RWPE1 (cell line): ENCODE measurements around the gene LSM3.

Experiments
- CTCF ChIA-PET: fragments of 350-600 bp; sonication (Branson Sonifier 250); formaldehyde crosslinking; extraction: SDS; loops from one replicate; lab custom pipeline; 2021; lab: Yijun Ruan, JAX
- POLR2A ChIA-PET: fragments of 400-600 bp; formaldehyde crosslinking; extraction: SDS; loops from one replicate; lab custom pipeline; 2020; ENCODE audit warnings: antibody characterized with exemption; ENCODE audit not compliant: low non-redundant PET; lab: Yijun Ruan, JAX
- DNase-seq: peaks from one replicate; pipeline ENCODE4 v3.0.0; 2012; ENCODE audit warnings: low spot score
- H3K27ac ChIP-seq: fragments of 450-650 bp; 2 replicates; pipeline ENCODE4 v1.5.1; 2017
- CTCF ChIP-seq: fragments of 450-650 bp; conservative IDR thresholded peaks from 2 replicates; pipeline ENCODE4 v1.5.1; 2017; ENCODE audit warnings: low read depth, mild to moderate bottlenecking

LSM3 gene

GRCh38 chr3:14200276-14200675 lies 21.7 kb downstream of the LSM3 start:
- ChIA-PET CTCF (interaction anchor here (0.7 kb wide), 1 partner anchor 908 kb away, joined by 3 read pairs; no protein-coding TSS in a partner anchor), POLR2A (no interaction called here)
- DNase-seq, result no peak
- TF ChIP-seq CTCF, result no peak
- peak overlapping the region; percentile 82 for H3K27ac ChIP-seq

- CTCF ChIA-PET, result interaction anchor here (1.0 kb wide), 1 partner anchor 268 kb away, joined by 3 read pairs; no protein-coding TSS in a partner anchor
- no peak for DNase-seq
- POLR2A ChIA-PET, result no interaction called here
- TF ChIP-seq CTCF, result no peak
- peak overlapping the region; percentile 58 for H3K27ac ChIP-seq
These were observed 22.2 kb downstream of the LSM3 start for GRCh38 chr3:14200841-14201240.

GRCh38 chr3:14201940-14202684 lies 23.5 kb downstream of the LSM3 start:
- no peak for TF ChIP-seq CTCF
- CTCF ChIA-PET, result interaction anchor here (1.2 kb wide), 1 partner anchor 265 kb away, joined by 3 read pairs; no protein-coding TSS in a partner anchor
- H3K27ac ChIP-seq, result peak overlapping the region; percentile 65
- POLR2A ChIA-PET, result no interaction called here
- DNase-seq, result no peak

- CTCF ChIA-PET, result interaction anchor here (0.6 to 1.5 kb wide), 16 partner anchors 9 to 593 kb away, joined by 3 to 7 read pairs (median 4); no protein-coding TSS in a partner anchor
- DNase-seq, result no peak
- peak overlapping the region; percentile 65 for H3K27ac ChIP-seq
- no peak for TF ChIP-seq CTCF
- POLR2A ChIA-PET, result no interaction called here
These were observed 24.4 kb downstream of the LSM3 start for GRCh38 chr3:14202874-14203520.

GRCh38 chr3:14203521-14204079 lies 25.0 kb downstream of the LSM3 start:
- DNase-seq, result peak; percentile 62
- TF ChIP-seq CTCF, result peak; percentile 80
- H3K27ac ChIP-seq, result peak overlapping the region; percentile 65
- POLR2A ChIA-PET, result no interaction called here
- CTCF ChIA-PET, result interaction anchor here (0.6 to 1.5 kb wide), 19 partner anchors 9 to 593 kb away, joined by 3 to 7 read pairs (median 4); no protein-coding TSS in a partner anchor

GRCh38 chr3:14204515-14205284 lies 26.1 kb downstream of the LSM3 start:
- ChIA-PET CTCF (interaction anchor here (0.6 to 0.9 kb wide), 2 partner anchors 18 to 79 kb away, joined by 3 read pairs; no protein-coding TSS in a partner anchor), POLR2A (no interaction called here)
- TF ChIP-seq CTCF, result no peak
- DNase-seq, result no peak
- no peak overlapping the region for H3K27ac ChIP-seq
